Esophagus squamous epithelium (tissue), 5 donors: ENCODE measurements around the gene SLC35A3. TPM values are rescaled to one million over a fixed set of nuclear protein-coding genes. Genes with fewer than 3 reads are reported as not detected.

Source experiments
- DNase-seq: peaks from one replicate; lab custom pipeline; 2025; lab: John Stamatoyannopoulos, UW
- H3K27ac ChIP-seq, 4 donors: fragments of 200-600 bp; sonication (generic); one replicate each; pipeline ENCODE4 v1.5.1; 2016 to 2019; ENCODE audit warnings: mild to moderate bottlenecking in 1 of 4
- H3K27me3 ChIP-seq, 4 donors: fragments of 200-600 bp; sonication (generic); 1 replicate in 3 of 4; 2 replicates in 1 of 4; pipeline versions ENCODE4 v1.5.1 to v1.6.0; 2017 to 2021; ENCODE audit warnings: antibody characterized with exemption in 1 of 4
- H3K36me3 ChIP-seq, 3 donors: fragments of 200-600 bp; sonication (generic); one replicate each; pipeline ENCODE4 v1.5.1; 2016 to 2019
- H3K4me1 ChIP-seq, 3 donors: fragments of 200-600 bp; sonication (generic); one replicate each; pipeline ENCODE4 v1.5.1; 2017 to 2019
- H3K4me3 ChIP-seq, 4 donors: fragments of 200-600 bp; sonication (generic); 1 replicate in 3 of 4; 2 replicates in 1 of 4; pipeline ENCODE4 v1.5.1; 2016 to 2019; ENCODE audit warnings: mild to moderate bottlenecking in 2 of 4, moderate library complexity in 1 of 4
- H3K9me3 ChIP-seq, 3 donors: fragments of 200-600 bp; sonication (generic); one replicate each; pipeline ENCODE4 v1.5.1; 2016 to 2019
- CTCF ChIP-seq, 6 experiments: fragments of 450-650 bp in 4 of 6; fragments of 200-600 bp in 2 of 6; sonication (generic) in 2 of 6; IDR thresholded peaks; one replicate each; pipeline ENCODE4 v1.5.1; 2016 to 2019; ENCODE audit warnings: antibody characterized with exemption in 6 of 6, mild to moderate bottlenecking in 4 of 6, moderate library complexity in 4 of 6
- POLR2A ChIP-seq, 4 donors: fragments of 450-650 bp; IDR thresholded peaks; one replicate each; pipeline ENCODE4 v1.6.1; 2017; ENCODE audit warnings: antibody characterized with exemption in 4 of 4, mild to moderate bottlenecking in 4 of 4, moderate library complexity in 3 of 4
- WGBS, 2 donors: methylation state at CpG; one replicate each; pipeline ENCODE4 v1.1.5; 2018; 5-methylcytosine and 5-hydroxymethylcytosine counted together
- intact Hi-C: fragments of 100-400 bp; cut with DNase I; formaldehyde crosslinking; loops from one replicate; pipeline ENCODE4 v1.15.0; 2022
- total RNA-seq, 4 donors: library from RNA; depleted of rRNA; stranded (reverse); fragments of >200 nt; gene quantifications; one replicate each; pipeline ENCODE4 v1.1.0, GENCODE V29; 2016
- donor health status: DM: yes; HTN: yes; CAD: no.

SLC35A3 gene
- total RNA-seq, 4 donors from 2014 or later, result 25.1 to 47.5 (median 28.9) TPM

DNA sequence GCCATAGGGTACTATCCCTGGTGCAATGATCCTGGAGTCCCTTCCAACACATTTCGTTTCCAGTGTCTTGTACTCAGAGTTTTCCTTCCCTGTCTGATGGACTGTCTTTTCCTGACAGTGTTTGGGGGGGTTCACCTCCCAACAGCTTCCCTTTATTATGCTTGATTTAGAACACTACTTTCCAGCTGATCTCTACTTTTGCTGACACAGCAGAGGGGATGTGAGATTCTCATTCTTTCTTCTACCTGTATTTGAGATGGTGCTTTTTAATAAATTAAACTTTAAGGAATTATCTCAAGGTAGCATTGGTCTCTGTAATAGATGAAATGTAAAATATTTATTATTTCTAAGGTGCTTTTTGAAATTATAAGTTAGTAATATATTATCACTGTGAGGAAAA lies 41.0 kb downstream of the SLC35A3 start:
- 67 to 92% methylated on average over 1 of the region's 1 CpG for WGBS, 2 donors
- Histone ChIP-seq H3K4me3 (no peak overlapping the region), H3K9me3 (no peaks in the 10 kb centered on the region), H3K27me3 (no peaks in the 10 kb centered on the region), H3K27ac (no peak overlapping the region), H3K36me3 (peaks cover 0 to 64% (median 0%) of the 10 kb centered on the region in 3 donors), H3K4me1 (no peaks in the 10 kb centered on the region)
- no peak for DNase-seq
- TF ChIP-seq POLR2A (IDR thresholded peaks at IDR 0.05), result no peak
- no peak for TF ChIP-seq CTCF (IDR thresholded peaks at IDR 0.05)
- intact Hi-C loops, result no loop called here

DNA sequence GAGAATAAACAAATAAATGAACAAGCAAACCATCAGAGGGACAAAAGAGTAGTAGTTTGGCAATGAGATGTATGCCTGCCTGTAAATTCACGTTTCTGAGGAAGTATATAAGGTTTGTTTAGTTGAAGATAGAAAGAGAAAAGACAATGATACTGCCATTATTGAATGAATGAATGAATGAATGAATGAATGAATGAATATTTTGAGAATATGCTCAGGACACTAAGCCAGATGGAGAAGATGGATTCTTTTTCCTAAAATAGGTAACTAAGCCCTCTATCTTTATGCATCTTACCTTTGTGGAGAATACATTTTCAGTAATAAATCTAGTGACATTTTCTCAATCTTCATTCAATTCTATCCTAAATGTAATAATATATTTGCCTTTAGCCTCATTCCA lies 49.4 kb downstream of the SLC35A3 start:
- Histone ChIP-seq H3K4me3 (no peak overlapping the region), H3K9me3 (no peaks in the 10 kb centered on the region), H3K27me3 (no peaks in the 10 kb centered on the region), H3K36me3 (peaks cover 0 to 42% (median 0%) of the 10 kb centered on the region in 3 donors), H3K4me1 (no peaks in the 10 kb centered on the region), H3K27ac (no peak overlapping the region)
- TF ChIP-seq CTCF (IDR thresholded peaks at IDR 0.05) (no peak), POLR2A (IDR thresholded peaks at IDR 0.05) (no peak)
- DNase-seq, result no peak
- WGBS, 2 donors, result 70 to 80% methylated on average over 1 of the region's 1 CpG
- intact Hi-C loops, result no loop called here

GRCh38 chr1:100023482-100023881 lies 53.7 kb downstream of the SLC35A3 start:
- DNase-seq, result no peak
- intact Hi-C loops, result no loop called here
- no peaks in the 10 kb centered on the region for H3K4me1 ChIP-seq
- H3K9me3 ChIP-seq, result no peaks in the 10 kb centered on the region
- peaks cover 0 to 25% (median 0%) of the 10 kb centered on the region in 3 donors for H3K36me3 ChIP-seq
- H3K27ac ChIP-seq, result no peak overlapping the region
- no peaks in the 10 kb centered on the region for H3K27me3 ChIP-seq
- TF ChIP-seq POLR2A (IDR thresholded peaks at IDR 0.05) (no peak), CTCF (IDR thresholded peaks at IDR 0.05) (no peak)
- H3K4me3 ChIP-seq, result no peak overlapping the region
- 96 to 99% methylated on average over 6 of the region's 6 CpGs for WGBS, 2 donors

- Histone ChIP-seq H3K4me3 (no peak overlapping the region), H3K9me3 (no peaks in the 10 kb centered on the region), H3K27me3 (no peaks in the 10 kb centered on the region), H3K27ac (no peak overlapping the region), H3K36me3 (peaks cover 0 to 17% (median 0%) of the 10 kb centered on the region in 3 donors), H3K4me1 (no peaks in the 10 kb centered on the region)
- intact Hi-C loops, result no loop called here
- TF ChIP-seq POLR2A (IDR thresholded peaks at IDR 0.05) (no peak), CTCF (IDR thresholded peaks at IDR 0.05) (no peak)
- no peak for DNase-seq
- 90 to 100% methylated on average over 1 of the region's 1 CpG for WGBS, 2 donors
Measured at GRCh38 chr1:100027212-100027611, 57.4 kb downstream of the SLC35A3 start.

- no peaks in the 10 kb centered on the region for H3K4me1 ChIP-seq
- DNase-seq, result no peak
- no peaks in the 10 kb centered on the region for H3K27me3 ChIP-seq
- no peak for TF ChIP-seq CTCF (IDR thresholded peaks at IDR 0.05)
- TF ChIP-seq POLR2A (IDR thresholded peaks at IDR 0.05), result no peak
- H3K27ac ChIP-seq, result no peak overlapping the region
- H3K9me3 ChIP-seq, result no peaks in the 10 kb centered on the region
- 83 to 84% methylated on average over 2 of the region's 2 CpGs for WGBS, 2 donors
- intact Hi-C loops, result no loop called here
- peaks cover 0 to 13% (median 0%) of the 10 kb centered on the region in 3 donors for H3K36me3 ChIP-seq
- H3K4me3 ChIP-seq, result no peak overlapping the region
Measured at GRCh38 chr1:100028765-100029164, 59.0 kb downstream of the SLC35A3 start.
